HEK293 (cell line): ENCODE results near the gene LDHAL6B.

Source experiments
- CTCF ChIA-PET: fragments of 350-600 bp; formaldehyde crosslinking; extraction: SDS; loops from one replicate; lab custom pipeline; 2021; ENCODE audit warnings: antibody characterized with exemption; lab: Yijun Ruan, JAX
- POLR2A ChIA-PET: fragments of 300-600 bp; formaldehyde crosslinking; extraction: SDS; loops from one replicate; lab custom pipeline; 2020; ENCODE audit warnings: antibody characterized with exemption, inconsistent platforms; lab: Yijun Ruan, JAX
- H3K27ac ChIP-seq: fragments of 200-500 bp; sonication (Bioruptor generic); 2 replicates; pipeline ENCODE4 v1.5.1; 2014; ENCODE audit warnings: low read depth, low read length, control low read depth, inconsistent platforms; ENCODE audit errors: extremely low read depth
- H3K36me3 ChIP-seq, 2 experiments: fragments of 200-500 bp in 1 of 2; sonication (Bioruptor generic) in 1 of 2; 1 replicate in 1 of 2; 2 replicates in 1 of 2; pipeline ENCODE4 v1.5.1; 2014 to 2017; ENCODE audit warnings: inconsistent platforms in 2 of 2, low read length in 2 of 2; ENCODE audit not compliant: control insufficient read depth in 2 of 2, insufficient read depth in 1 of 2
- H3K4me1 ChIP-seq: fragments of 200-500 bp; sonication (Bioruptor generic); 2 replicates; pipeline ENCODE4 v1.5.1; 2014; ENCODE audit warnings: mild to moderate bottlenecking, low read length, inconsistent platforms; ENCODE audit not compliant: control insufficient read depth, insufficient read depth
- H3K4me3 ChIP-seq: 2 replicates; pipeline ENCODE4 v1.5.1; 2011; ENCODE audit warnings: low read depth, mild to moderate bottlenecking, control low read depth, low read length, moderate library complexity
- H3K9me3 ChIP-seq: fragments of 200-500 bp; sonication (Bioruptor generic); 2 replicates; pipeline ENCODE4 v1.5.1; 2014; ENCODE audit warnings: low read depth, low read length, inconsistent platforms; ENCODE audit not compliant: control insufficient read depth, insufficient read depth
- HOXC10 ChIP-seq: sonication (generic); formaldehyde crosslinking; IDR thresholded peaks from 2 replicates; pipeline ENCODE4 v1.8.1; 2023; ENCODE audit warnings: mild to moderate bottlenecking, missing genetic modification reagents
- KLF7 ChIP-seq: fragments of 450-650 bp; formaldehyde crosslinking; IDR thresholded peaks from 2 replicates; pipeline ENCODE4 v1.5.1; 2016; ENCODE audit warnings: missing biosample characterization, missing genetic modification characterization, borderline replicate concordance
- OVOL3 ChIP-seq: fragments of 450-650 bp; formaldehyde crosslinking; IDR thresholded peaks from 2 replicates; pipeline ENCODE4 v1.5.1; 2016; ENCODE audit warnings: missing biosample characterization, missing genetic modification characterization
- PRDM4 ChIP-seq: fragments of 450-650 bp; formaldehyde crosslinking; IDR thresholded peaks from 2 replicates; pipeline ENCODE4 v1.5.1; 2017; ENCODE audit warnings: missing biosample characterization, missing genetic modification characterization
- TRIM28 ChIP-seq: IDR thresholded peaks from 2 replicates; pipeline ENCODE4 v1.6.1; 2011; ENCODE audit warnings: low read length, control low read depth, borderline replicate concordance
- ZBTB17 ChIP-seq: fragments of 450-650 bp; formaldehyde crosslinking; IDR thresholded peaks from 2 replicates; pipeline ENCODE4 v1.5.1; 2016; ENCODE audit warnings: missing biosample characterization, missing genetic modification characterization
- ZBTB7A ChIP-seq: fragments of 450-650 bp; formaldehyde crosslinking; IDR thresholded peaks from 2 replicates; pipeline ENCODE4 v1.5.1; 2016; ENCODE audit warnings: low read depth, missing biosample characterization, missing genetic modification characterization
- ZNF148 ChIP-seq: fragments of 450-650 bp; formaldehyde crosslinking; IDR thresholded peaks from 2 replicates; pipeline ENCODE4 v1.5.0; 2017; ENCODE audit warnings: missing biosample characterization, missing genetic modification characterization, borderline replicate concordance
- ZNF26 ChIP-seq: fragments of 450-650 bp; formaldehyde crosslinking; IDR thresholded peaks from 2 replicates; pipeline ENCODE4 v1.5.1; 2016; ENCODE audit warnings: missing biosample characterization, missing genetic modification characterization
- ZNF280D ChIP-seq: fragments of 450-650 bp; formaldehyde crosslinking; IDR thresholded peaks from 2 replicates; pipeline ENCODE4 v1.5.1; 2016; ENCODE audit warnings: missing biosample characterization, missing genetic modification characterization
- ZNF558 ChIP-seq: fragments of 450-650 bp; formaldehyde crosslinking; IDR thresholded peaks from 2 replicates; pipeline ENCODE4 v1.5.1; 2016; ENCODE audit warnings: missing biosample characterization, missing genetic modification characterization
- ZNF654 ChIP-seq: fragments of 450-650 bp; formaldehyde crosslinking; IDR thresholded peaks from 2 replicates; pipeline ENCODE4 v1.5.1; 2016; ENCODE audit warnings: low read depth, missing biosample characterization, missing genetic modification characterization
- ZNF707 ChIP-seq: fragments of 450-650 bp; formaldehyde crosslinking; IDR thresholded peaks from 2 replicates; pipeline ENCODE4 v1.5.1; 2016; ENCODE audit warnings: missing biosample characterization, missing genetic modification characterization
- TF ChIP-seq, protein P1 (sequence below): fragments of 450-650 bp; IDR thresholded peaks from 2 replicates; pipeline ENCODE4 v1.5.1; 2018; ENCODE audit warnings: missing biosample characterization, mild to moderate bottlenecking, missing genetic modification characterization
- TF ChIP-seq, protein P2 (sequence below): fragments of 450-650 bp; formaldehyde crosslinking; IDR thresholded peaks from 2 replicates; pipeline ENCODE4 v1.5.1; 2017; ENCODE audit warnings: missing biosample characterization, missing genetic modification characterization

The LDHAL6B gene

GRCh38 chr15:59178151-59178695 is 28.4 kb upstream of the LDHAL6B start (continued):
- TF ChIP-seq ZBTB7A (tag by site-specific recombination), result no peak
- TF ChIP-seq, protein P1, sequence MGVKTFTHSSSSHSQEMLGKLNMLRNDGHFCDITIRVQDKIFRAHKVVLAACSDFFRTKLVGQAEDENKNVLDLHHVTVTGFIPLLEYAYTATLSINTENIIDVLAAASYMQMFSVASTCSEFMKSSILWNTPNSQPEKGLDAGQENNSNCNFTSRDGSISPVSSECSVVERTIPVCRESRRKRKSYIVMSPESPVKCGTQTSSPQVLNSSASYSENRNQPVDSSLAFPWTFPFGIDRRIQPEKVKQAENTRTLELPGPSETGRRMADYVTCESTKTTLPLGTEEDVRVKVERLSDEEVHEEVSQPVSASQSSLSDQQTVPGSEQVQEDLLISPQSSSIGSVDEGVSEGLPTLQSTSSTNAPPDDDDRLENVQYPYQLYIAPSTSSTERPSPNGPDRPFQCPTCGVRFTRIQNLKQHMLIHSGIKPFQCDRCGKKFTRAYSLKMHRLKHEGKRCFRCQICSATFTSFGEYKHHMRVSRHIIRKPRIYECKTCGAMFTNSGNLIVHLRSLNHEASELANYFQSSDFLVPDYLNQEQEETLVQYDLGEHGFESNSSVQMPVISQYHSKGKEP (tag by site-specific recombination), result no peak

GRCh38 chr15:59179717-59180116 is 26.9 kb upstream of the LDHAL6B start:
- CTCF ChIA-PET, result no interaction called here
- POLR2A ChIA-PET, result no interaction called here
- TF ChIP-seq PRDM4 (no peak), OVOL3 (tag by site-specific recombination) (no peak), HOXC10 (CRISPR knock-in tag) (no peak), ZNF558 (no peak), ZNF707 (tag by site-specific recombination) (no peak), ZBTB17 (tag by site-specific recombination) (no peak), TRIM28 (no peak), ZNF280D (no peak), ZNF148 (no peak), ZNF654 (no peak), KLF7 (no peak), ZNF26 (tag by site-specific recombination) (no peak), ZBTB7A (tag by site-specific recombination) (no peak)
- TF ChIP-seq, protein P2, sequence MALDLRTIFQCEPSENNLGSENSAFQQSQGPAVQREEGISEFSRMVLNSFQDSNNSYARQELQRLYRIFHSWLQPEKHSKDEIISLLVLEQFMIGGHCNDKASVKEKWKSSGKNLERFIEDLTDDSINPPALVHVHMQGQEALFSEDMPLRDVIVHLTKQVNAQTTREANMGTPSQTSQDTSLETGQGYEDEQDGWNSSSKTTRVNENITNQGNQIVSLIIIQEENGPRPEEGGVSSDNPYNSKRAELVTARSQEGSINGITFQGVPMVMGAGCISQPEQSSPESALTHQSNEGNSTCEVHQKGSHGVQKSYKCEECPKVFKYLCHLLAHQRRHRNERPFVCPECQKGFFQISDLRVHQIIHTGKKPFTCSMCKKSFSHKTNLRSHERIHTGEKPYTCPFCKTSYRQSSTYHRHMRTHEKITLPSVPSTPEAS (tag by site-specific recombination), result no peak
- Histone ChIP-seq H3K4me1 (no peaks in the 10 kb centered on the region), H3K36me3 (no peaks in the 10 kb centered on the region; a peak in 1 of 3 replicates), H3K4me3 (no peak overlapping the region), H3K9me3 (no peaks in the 10 kb centered on the region), H3K27ac (no peak overlapping the region)
